ENCODE measurements around the gene TOR4A.

The TOR4A gene

GRCh38 chr9:137314561-137315560 is 37.3 kb downstream of the TOR4A start:
- Mint-ChIP-seq H3K36me3 (ENCODE audit: low read depth) (no peaks in the 10 kb centered on the region), H3K27me3 (ENCODE audit: low read depth) (no peaks in the 10 kb centered on the region), H3K4me1 (ENCODE audit: low read depth) (no peaks in the 10 kb centered on the region), H3K9me3 (no peaks in the 10 kb centered on the region), H3K4me3 (no peak overlapping the region), H3K27ac (no peak overlapping the region)

DNA sequence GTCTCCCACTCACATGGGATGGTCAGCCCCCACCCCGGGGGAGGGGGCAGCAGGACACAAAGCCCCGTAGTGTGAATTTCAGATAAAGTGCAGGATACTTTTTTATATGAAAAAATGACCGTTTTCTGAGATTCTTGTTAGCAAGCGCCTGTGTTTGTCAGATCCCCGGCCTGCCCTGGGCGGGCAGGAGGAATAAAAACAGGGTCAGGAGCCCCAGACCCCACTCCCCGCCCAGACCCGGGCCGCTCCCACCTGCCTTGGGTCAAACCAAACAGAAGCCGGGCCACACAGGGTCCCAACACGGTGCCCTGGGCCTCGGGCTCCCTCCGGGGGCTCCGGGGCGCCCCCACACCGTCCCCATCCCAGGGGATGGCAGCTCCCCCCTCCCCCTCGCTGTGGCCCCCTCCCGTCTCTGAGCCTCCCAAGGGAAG is 38.1 kb downstream of the TOR4A start:
- Mint-ChIP-seq H3K27ac (no peak overlapping the region), H3K4me3 (no peak overlapping the region), H3K27me3 (ENCODE audit: low read depth) (no peaks in the 10 kb centered on the region), H3K4me1 (ENCODE audit: low read depth) (peaks cover 2% of the 10 kb centered on the region), H3K36me3 (ENCODE audit: low read depth) (no peaks in the 10 kb centered on the region), H3K9me3 (no peaks in the 10 kb centered on the region)

DNA sequence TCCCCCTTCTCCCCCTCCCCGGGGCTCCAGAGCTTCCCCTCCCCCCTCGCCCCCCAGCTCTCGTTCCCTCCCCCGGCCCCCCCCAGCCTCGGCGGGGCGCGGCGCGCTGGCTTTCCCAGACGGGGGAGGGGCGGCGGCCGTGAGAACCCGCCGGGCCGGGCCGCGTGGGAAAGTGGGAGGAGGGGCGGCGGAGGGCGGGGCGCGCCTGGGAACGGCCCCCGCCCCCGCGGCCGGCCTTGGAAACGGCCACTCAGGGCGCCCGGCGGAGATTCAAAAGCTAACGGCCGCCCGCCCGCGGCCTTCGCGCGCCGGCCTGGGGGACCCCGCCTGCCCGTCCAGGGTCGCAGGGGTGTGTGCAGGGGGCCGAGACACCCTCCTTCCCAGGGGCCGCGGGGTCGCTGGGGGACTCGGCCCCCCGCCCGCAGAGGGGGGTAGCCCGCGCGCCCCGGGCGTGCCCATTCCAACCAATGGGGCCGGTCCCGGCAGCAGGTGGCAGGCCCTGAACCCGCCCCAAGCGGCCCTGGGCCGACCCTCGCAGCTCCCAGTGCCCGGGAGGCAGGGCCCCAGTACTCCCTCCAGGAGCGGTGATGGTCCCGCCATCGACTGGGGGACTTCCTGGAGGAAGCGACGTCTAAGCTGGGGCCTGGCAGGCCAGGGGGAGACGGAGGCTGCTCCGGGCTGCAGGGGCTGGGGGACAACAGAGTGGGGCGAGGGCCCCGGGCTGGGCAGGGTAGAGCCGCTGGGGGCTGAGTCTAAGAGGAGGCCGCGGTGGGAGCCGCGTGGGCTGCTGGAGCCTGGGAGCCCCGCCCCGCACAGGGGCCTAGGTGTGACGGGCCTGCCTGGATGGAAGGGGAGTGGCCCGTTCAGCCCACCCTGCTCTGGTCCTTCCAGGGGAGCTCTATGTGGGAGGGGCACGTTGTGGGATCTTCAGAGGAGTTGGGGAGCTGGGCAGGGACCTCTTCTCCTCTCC is 38.8 kb downstream of the TOR4A start:
- Mint-ChIP-seq H3K27ac (no peak overlapping the region), H3K4me3 (no peak overlapping the region), H3K9me3 (no peaks in the 10 kb centered on the region), H3K4me1 (ENCODE audit: low read depth) (peaks cover 4% of the 10 kb centered on the region), H3K36me3 (ENCODE audit: low read depth) (no peaks in the 10 kb centered on the region), H3K27me3 (ENCODE audit: low read depth) (no peaks in the 10 kb centered on the region)

DNA sequence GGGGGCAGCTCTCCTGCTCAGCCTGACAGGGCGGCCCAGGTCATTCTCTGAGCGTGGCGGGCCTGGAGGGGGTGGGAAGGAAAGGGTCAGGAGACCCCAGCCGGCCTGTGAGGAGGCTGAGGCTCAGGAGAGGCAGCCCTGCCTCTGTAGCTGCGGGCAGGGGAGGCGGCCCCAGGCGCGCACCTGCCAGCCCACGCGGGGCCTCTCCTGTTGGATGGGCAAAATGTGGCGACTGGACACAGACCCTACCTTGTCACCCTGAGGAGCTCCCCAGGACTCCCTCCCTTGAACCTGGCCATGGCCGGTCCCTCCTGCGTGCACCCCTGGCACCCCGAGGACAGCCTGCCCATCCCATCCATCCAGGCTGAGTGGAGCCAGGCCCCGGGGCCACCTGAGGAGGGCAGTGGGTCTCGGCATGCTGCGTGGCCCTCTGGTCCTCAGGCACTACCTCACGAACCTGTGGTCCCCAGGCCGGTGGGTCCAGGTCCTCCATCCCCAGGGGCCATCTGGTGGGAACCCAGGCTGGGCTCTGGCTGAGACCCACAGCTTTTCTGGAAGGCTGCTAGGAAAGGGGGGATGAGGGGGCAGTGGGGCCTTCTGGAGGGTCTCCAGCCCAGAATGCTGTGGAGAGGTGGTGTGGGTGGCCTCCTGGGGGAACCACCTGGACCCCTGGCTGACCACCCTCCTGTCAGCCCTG is 39.6 kb downstream of the TOR4A start:
- H3K4me1 Mint-ChIP-seq (ENCODE audit: low read depth), result peaks cover 4% of the 10 kb centered on the region
- H3K4me3 Mint-ChIP-seq, result no peak overlapping the region
- no peaks in the 10 kb centered on the region for H3K36me3 Mint-ChIP-seq (ENCODE audit: low read depth)
- no peaks in the 10 kb centered on the region for H3K9me3 Mint-ChIP-seq
- no peaks in the 10 kb centered on the region for H3K27me3 Mint-ChIP-seq (ENCODE audit: low read depth)
- no peak overlapping the region for H3K27ac Mint-ChIP-seq

GRCh38 chr9:137317718-137318511 is 40.4 kb downstream of the TOR4A start:
- Mint-ChIP-seq H3K27ac (no peak overlapping the region), H3K9me3 (no peaks in the 10 kb centered on the region), H3K27me3 (ENCODE audit: low read depth) (no peaks in the 10 kb centered on the region), H3K4me1 (ENCODE audit: low read depth) (peaks cover 4% of the 10 kb centered on the region), H3K36me3 (ENCODE audit: low read depth) (no peaks in the 10 kb centered on the region), H3K4me3 (no peak overlapping the region)

- Mint-ChIP-seq H3K4me3 (no peak overlapping the region), H3K27ac (no peak overlapping the region), H3K27me3 (ENCODE audit: low read depth) (no peaks in the 10 kb centered on the region)
Observed at GRCh38 chr9:137318602-137319001, 41.1 kb downstream of the TOR4A start.

DNA sequence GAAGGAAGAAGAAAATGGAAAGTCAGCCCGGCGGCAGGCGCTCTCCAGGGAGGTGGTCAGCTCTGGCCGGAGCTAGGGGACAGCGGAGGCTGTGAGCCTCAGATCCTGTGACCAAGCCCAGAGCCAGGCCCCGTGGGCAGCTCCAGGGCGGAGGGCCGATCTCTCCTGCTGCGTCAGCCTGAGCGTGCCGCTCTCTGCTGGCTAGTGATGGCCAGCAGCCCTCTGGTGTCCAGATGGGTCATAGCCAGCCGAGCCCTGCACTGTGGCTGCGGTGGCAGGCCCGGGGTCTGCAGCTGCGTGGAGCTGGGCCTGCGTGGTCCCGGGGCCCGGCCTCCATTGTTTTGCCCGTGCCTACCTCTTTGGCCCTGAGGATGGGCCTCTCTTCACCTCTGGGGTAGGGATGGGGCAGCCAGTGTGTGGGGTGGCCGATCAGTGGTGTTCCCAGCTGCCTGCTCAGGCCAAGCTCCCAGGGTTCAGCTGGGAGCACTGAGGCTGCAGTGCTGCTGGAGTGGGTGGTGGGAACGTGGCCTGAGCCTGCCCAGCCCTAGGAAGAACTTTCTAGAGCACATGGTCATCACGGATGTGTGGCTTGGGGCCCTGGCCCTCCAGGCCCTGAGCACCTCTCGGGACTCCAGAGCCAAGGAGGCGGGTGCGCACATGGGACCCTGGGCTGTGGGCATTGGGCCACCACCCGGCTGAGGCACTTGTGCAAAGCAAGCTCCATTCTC is 41.6 kb downstream of the TOR4A start:
- Mint-ChIP-seq H3K9me3 (no peaks in the 10 kb centered on the region), H3K27ac (no peak overlapping the region), H3K4me3 (no peak overlapping the region), H3K4me1 (ENCODE audit: low read depth) (peaks cover 4% of the 10 kb centered on the region), H3K36me3 (ENCODE audit: low read depth) (no peaks in the 10 kb centered on the region), H3K27me3 (ENCODE audit: low read depth) (no peaks in the 10 kb centered on the region)

More at GRCh38 chr9:137318602-137319001, 41.1 kb downstream of the TOR4A start:
- Mint-ChIP-seq H3K9me3 (no peaks in the 10 kb centered on the region), H3K36me3 (ENCODE audit: low read depth) (no peaks in the 10 kb centered on the region), H3K4me1 (ENCODE audit: low read depth) (peaks cover 4% of the 10 kb centered on the region)

GRCh38 chr9:137319739-137320551 is 42.4 kb downstream of the TOR4A start:
- Mint-ChIP-seq H3K9me3 (no peaks in the 10 kb centered on the region), H3K4me1 (ENCODE audit: low read depth) (peaks cover 4% of the 10 kb centered on the region), H3K27ac (no peak overlapping the region), H3K36me3 (ENCODE audit: low read depth) (no peaks in the 10 kb centered on the region), H3K27me3 (ENCODE audit: low read depth) (no peaks in the 10 kb centered on the region), H3K4me3 (no peak overlapping the region)

GRCh38 chr9:137320555-137321384 is 43.2 kb downstream of the TOR4A start:
- Mint-ChIP-seq H3K27ac (peak overlapping the region; percentile 57), H3K4me3 (no peak overlapping the region), H3K36me3 (ENCODE audit: low read depth) (no peaks in the 10 kb centered on the region), H3K27me3 (ENCODE audit: low read depth) (no peaks in the 10 kb centered on the region), H3K4me1 (ENCODE audit: low read depth) (peaks cover 5% of the 10 kb centered on the region), H3K9me3 (no peaks in the 10 kb centered on the region)

- Mint-ChIP-seq H3K4me3 (no peak overlapping the region), H3K27ac (no peak overlapping the region), H3K4me1 (ENCODE audit: low read depth) (peaks cover 11% of the 10 kb centered on the region), H3K9me3 (peaks cover 3% of the 10 kb centered on the region), H3K36me3 (ENCODE audit: low read depth) (no peaks in the 10 kb centered on the region), H3K27me3 (ENCODE audit: low read depth) (no peaks in the 10 kb centered on the region)
Observed at GRCh38 chr9:137321726-137322361, 44.3 kb downstream of the TOR4A start.

DNA sequence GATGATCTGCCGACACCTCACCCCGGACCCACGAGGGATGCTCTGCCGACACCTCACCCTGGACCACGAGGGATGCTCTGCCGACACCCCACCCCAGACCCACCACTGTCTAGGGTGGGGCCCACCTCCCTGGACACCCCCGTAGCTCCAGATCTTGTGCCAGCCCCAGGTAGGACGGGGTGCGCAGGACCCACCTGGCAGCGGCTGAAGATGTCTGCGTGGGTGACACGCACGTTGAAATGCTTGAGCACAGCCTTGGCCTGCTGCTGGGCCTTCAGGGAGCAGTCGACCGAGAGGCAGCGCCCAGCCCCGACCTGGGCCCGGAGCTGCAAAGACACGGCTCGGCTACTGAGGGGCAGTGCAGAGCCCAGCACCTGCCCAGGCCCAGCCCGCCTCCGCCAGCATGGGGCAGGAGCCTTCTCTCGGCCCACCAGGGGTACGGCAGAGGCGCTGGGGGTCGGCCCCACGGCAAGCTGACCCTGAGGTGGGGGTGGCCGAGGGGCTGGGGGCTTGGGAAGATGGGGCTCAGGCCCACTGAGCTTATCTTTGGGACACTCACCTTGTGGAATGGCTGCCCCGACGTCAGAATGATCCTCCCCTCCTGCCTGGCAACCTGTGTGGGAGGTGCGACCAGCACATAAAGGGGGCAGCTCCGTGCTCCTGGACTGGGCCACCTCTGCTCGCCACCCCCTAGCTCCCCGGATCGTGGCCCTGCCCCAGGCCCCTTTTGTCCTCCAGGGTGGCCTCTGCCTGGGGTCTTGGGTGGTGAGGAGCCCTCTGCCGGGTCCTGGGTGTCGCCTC is 46.2 kb downstream of the TOR4A start:
- Mint-ChIP-seq H3K27me3 (ENCODE audit: low read depth) (no peaks in the 10 kb centered on the region), H3K4me3 (no peak overlapping the region), H3K4me1 (ENCODE audit: low read depth) (peaks cover 20% of the 10 kb centered on the region), H3K36me3 (ENCODE audit: low read depth) (no peaks in the 10 kb centered on the region), H3K9me3 (peaks cover 15% of the 10 kb centered on the region), H3K27ac (no peak overlapping the region)

Measured in T-helper 1 cell treated with Interleukin-12 subunit alpha and Interleukin-12 subunit beta and Interleukin-4 antibody, amounts not matched to agents 30 μg/mL and 1 μg/mL, for 36 hours (primary cell).